Keratinocyte (primary cell): Measurements from ENCODE around the gene VTI1A. TPM values are rescaled to one million over a fixed set of nuclear protein-coding genes. Genes with fewer than 3 reads are reported as not detected.

Experiments
- DNase-seq: peaks from one replicate; pipeline ENCODE4 v3.0.0-alpha.2; 2011; ENCODE audit warnings: low read depth, missing footprints, low spot score
- FAIRE-seq: peaks from 2 replicates; lab custom pipeline; 2011; peaks lifted over from hg19 to GRCh38; lab: Jason Lieb, UNC
- H2AFZ ChIP-seq: 2 replicates; pipeline ENCODE4 v1.6.0; 2012; ENCODE audit warnings: low read length, control low read depth, inconsistent platforms; ENCODE audit not compliant: control insufficient read depth
- H3K27ac ChIP-seq: 2 replicates; pipeline ENCODE4 v1.5.1; 2011; ENCODE audit warnings: low read length; ENCODE audit not compliant: control insufficient read depth, insufficient read depth
- H3K27me3 ChIP-seq: 3 replicates; pipeline ENCODE4 v1.6.0; 2011; ENCODE audit warnings: low read length; ENCODE audit not compliant: control insufficient read depth, insufficient read depth; ENCODE audit errors: extremely low read depth
- H3K36me3 ChIP-seq, 2 experiments: 2 replicates in 1 of 2; 3 replicates in 1 of 2; pipeline ENCODE4 v1.5.1; 2011; ENCODE audit warnings: low read length in 2 of 2, mild to moderate bottlenecking in 1 of 2; ENCODE audit not compliant: control insufficient read depth in 2 of 2, insufficient read depth in 2 of 2; ENCODE audit errors: extremely low read depth in 1 of 2
- H3K4me1 ChIP-seq: 3 replicates; pipeline ENCODE4 v1.5.1; 2011; ENCODE audit warnings: low read length; ENCODE audit not compliant: control insufficient read depth, insufficient read depth; ENCODE audit errors: extremely low read depth
- H3K4me2 ChIP-seq: 3 replicates; pipeline ENCODE4 v1.6.0; 2011; ENCODE audit warnings: low read depth, low read length; ENCODE audit not compliant: control insufficient read depth, insufficient read depth; ENCODE audit errors: extremely low read depth
- H3K4me3 ChIP-seq, 3 experiments: fragments of 200-600 bp in 1 of 3; sonication (generic) in 1 of 3; 2 replicates in 2 of 3; 3 replicates in 1 of 3; pipeline ENCODE4 v1.5.1; 2011 to 2016; ENCODE audit warnings: low read length in 3 of 3, mild to moderate bottlenecking in 3 of 3, control low read depth in 2 of 3, inconsistent platforms in 1 of 3, low read depth in 1 of 3, mixed read lengths in 1 of 3, mixed run types in 1 of 3, moderate library complexity in 1 of 3; ENCODE audit not compliant: control insufficient read depth in 2 of 3, insufficient read depth in 2 of 3; ENCODE audit errors: extremely low read depth in 1 of 3
- H3K79me2 ChIP-seq: 2 replicates; pipeline ENCODE4 v1.6.0; 2012; ENCODE audit warnings: low read length; ENCODE audit not compliant: control insufficient read depth, insufficient read depth
- H3K9ac ChIP-seq: 3 replicates; pipeline ENCODE4 v1.6.0; 2011; ENCODE audit warnings: low read length; ENCODE audit not compliant: control insufficient read depth, insufficient read depth; ENCODE audit errors: extremely low read depth
- H3K9me1 ChIP-seq: 3 replicates; pipeline ENCODE4 v1.6.0; 2011; ENCODE audit warnings: low read length; ENCODE audit not compliant: control insufficient read depth, insufficient read depth; ENCODE audit errors: extremely low read depth
- H3K9me3 ChIP-seq: 2 replicates; pipeline ENCODE4 v1.5.1; 2012; ENCODE audit warnings: low read depth, low read length; ENCODE audit not compliant: control insufficient read depth
- H4K20me1 ChIP-seq: 3 replicates; pipeline ENCODE4 v1.6.0; 2011; ENCODE audit warnings: low read length; ENCODE audit not compliant: control insufficient read depth, insufficient read depth; ENCODE audit errors: extremely low read depth
- EZH2 ChIP-seq: IDR thresholded peaks from one replicate; pipeline ENCODE4 v1.6.1; 2012; ENCODE audit warnings: inconsistent platforms, mild to moderate bottlenecking, low read length, moderate library complexity
- dilution Hi-C: fragments of 300-500 bp; cut with MboI; formaldehyde crosslinking; loops from one replicate; pipeline ENCODE4 v1.7.0; 2020; ENCODE audit warnings: low sequenced_read_pairs; ENCODE audit not compliant: extremely low pct_ligation_motif_present
- polyA plus RNA-seq, 5 experiments: library from polyadenylated mRNA; depleted of rRNA in 3 of 5; stranded (reverse) in 3 of 5; stranded (forward) in 1 of 5; unstranded in 1 of 5; fragments of >200 nt; gene quantifications; 1 replicate in 1 of 5; 2 replicates in 3 of 5; 3 replicates in 1 of 5; pipeline versions ENCODE4 v1.2.1 to v1.2.3, GENCODE V29; 2011 to 2012; ENCODE audit warnings: missing spikeins in 2 of 5, low read depth in 1 of 5, low replicate concordance in 1 of 5
- TF ChIP-seq, protein P1 (sequence below), 3 experiments: IDR thresholded peaks in 1 of 3; conservative IDR thresholded peaks in 1 of 3; optimal IDR thresholded peaks in 1 of 3; 2 replicates in 2 of 3; 3 replicates in 1 of 3; pipeline versions ENCODE3 to v1.5.1; 2011; ENCODE audit warnings: low read length in 3 of 3, mild to moderate bottlenecking in 3 of 3, moderate library complexity in 2 of 3, control low read depth in 1 of 3, inconsistent platforms in 1 of 3; ENCODE audit not compliant: insufficient read depth in 2 of 3; ENCODE audit errors: extremely low read depth in 1 of 3

Gene VTI1A
- polyA plus RNA-seq, 1 donor (not counting 4 experiments of a cell fraction or from before 2014, with no cell fraction given) = 18.5 TPM

DNA sequence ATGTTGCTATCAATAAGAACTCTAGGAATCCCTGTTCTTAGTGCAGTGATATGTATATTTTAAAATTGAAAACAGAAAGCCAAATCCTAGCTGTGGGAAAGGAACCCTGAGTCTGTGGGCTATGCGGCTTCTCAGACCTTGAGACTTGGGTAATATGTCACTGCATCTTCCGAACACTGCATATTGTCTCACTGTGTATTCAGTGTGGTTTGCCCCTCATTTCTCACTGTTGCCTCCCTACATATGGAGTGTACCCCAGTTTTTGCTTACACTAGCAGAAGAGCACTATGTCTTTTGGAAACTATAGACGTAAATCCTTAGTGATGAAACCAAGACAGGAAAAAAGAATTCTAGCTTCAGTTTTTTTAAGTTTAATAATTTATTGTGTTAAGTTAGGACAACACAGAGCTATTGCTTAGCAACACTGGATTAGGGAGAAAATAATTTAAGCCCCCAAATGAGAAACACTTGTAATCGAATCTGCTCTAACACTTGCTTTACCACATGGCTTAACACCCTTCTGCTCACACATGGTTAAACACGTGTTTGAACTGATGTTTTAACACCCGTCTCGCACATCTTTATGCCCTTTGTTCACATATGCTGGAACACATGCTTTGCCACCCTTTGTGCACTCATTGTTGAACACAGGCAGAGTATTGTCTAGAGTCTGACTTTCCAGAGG is 251.3 kb downstream of the VTI1A start:
- Histone ChIP-seq H3K9ac (no peak overlapping the region), H3K4me2 (no peak overlapping the region), H3K9me3 (no peaks in the 10 kb centered on the region), H3K4me1 (no peaks in the 10 kb centered on the region), H2AFZ (no peak overlapping the region), H3K4me3 (no peak overlapping the region), H4K20me1 (no peaks in the 10 kb centered on the region), H3K27me3 (no peaks in the 10 kb centered on the region), H3K79me2 (no peaks in the 10 kb centered on the region), H3K9me1 (no peaks in the 10 kb centered on the region), H3K27ac (no peak overlapping the region), H3K36me3 (no peaks in the 10 kb centered on the region)
- TF ChIP-seq, protein P1, sequence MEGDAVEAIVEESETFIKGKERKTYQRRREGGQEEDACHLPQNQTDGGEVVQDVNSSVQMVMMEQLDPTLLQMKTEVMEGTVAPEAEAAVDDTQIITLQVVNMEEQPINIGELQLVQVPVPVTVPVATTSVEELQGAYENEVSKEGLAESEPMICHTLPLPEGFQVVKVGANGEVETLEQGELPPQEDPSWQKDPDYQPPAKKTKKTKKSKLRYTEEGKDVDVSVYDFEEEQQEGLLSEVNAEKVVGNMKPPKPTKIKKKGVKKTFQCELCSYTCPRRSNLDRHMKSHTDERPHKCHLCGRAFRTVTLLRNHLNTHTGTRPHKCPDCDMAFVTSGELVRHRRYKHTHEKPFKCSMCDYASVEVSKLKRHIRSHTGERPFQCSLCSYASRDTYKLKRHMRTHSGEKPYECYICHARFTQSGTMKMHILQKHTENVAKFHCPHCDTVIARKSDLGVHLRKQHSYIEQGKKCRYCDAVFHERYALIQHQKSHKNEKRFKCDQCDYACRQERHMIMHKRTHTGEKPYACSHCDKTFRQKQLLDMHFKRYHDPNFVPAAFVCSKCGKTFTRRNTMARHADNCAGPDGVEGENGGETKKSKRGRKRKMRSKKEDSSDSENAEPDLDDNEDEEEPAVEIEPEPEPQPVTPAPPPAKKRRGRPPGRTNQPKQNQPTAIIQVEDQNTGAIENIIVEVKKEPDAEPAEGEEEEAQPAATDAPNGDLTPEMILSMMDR (optimal IDR thresholded peaks at IDR 0.05 in 1 of 3, IDR thresholded peaks at IDR 0.05 in 1 of 3, conservative IDR thresholded peaks at IDR 0.05 in 1 of 3; ENCODE audit: extremely low read depth in 1 of 3, insufficient read depth in 2 of 3, low read length in 3 of 3) = no peak
- TF ChIP-seq EZH2 = no peak
- DNase-seq (no peak), FAIRE-seq (no peak)
- dilution Hi-C loops = no loop called here

DNA sequence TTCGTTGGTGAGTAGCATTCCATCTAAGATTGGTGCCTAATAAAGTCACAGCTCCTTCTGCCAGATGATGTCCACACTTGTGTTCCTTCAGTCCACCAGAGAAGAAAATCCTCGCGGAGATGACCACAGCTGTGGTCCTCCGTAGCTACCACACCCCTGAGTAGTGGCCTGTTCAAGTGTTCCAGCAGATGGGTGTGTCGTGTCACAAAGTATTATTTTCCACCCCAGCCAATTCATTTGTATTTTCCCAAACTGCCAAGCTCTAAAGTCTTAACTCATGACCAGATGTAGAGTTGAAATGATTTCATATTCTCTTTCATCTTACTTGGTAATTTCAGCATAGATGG is 251.8 kb downstream of the VTI1A start:
- Histone ChIP-seq H3K27ac (no peak overlapping the region), H3K9ac (no peak overlapping the region), H3K4me2 (no peak overlapping the region), H3K79me2 (no peaks in the 10 kb centered on the region), H3K9me3 (no peaks in the 10 kb centered on the region), H3K9me1 (no peaks in the 10 kb centered on the region), H4K20me1 (no peaks in the 10 kb centered on the region), H3K27me3 (no peaks in the 10 kb centered on the region), H3K36me3 (no peaks in the 10 kb centered on the region), H2AFZ (no peak overlapping the region), H3K4me3 (no peak overlapping the region), H3K4me1 (no peaks in the 10 kb centered on the region)
- TF ChIP-seq, protein P1 (optimal IDR thresholded peaks at IDR 0.05 in 1 of 3, IDR thresholded peaks at IDR 0.05 in 1 of 3, conservative IDR thresholded peaks at IDR 0.05 in 1 of 3; ENCODE audit: extremely low read depth in 1 of 3, insufficient read depth in 2 of 3, low read length in 3 of 3) = no peak
- TF ChIP-seq EZH2 = no peak
- DNase-seq = no peak
- dilution Hi-C loops = no loop called here
- no peak for FAIRE-seq
